SK-N-SH (cell line): ENCODE data around the gene CHGA. TPM values are rescaled to one million over a fixed set of nuclear protein-coding genes. Genes with fewer than 3 reads are reported as not detected.

ENCODE experiments used
- CTCF ChIA-PET: fragments of 300-600, 350-600 bp; formaldehyde crosslinking; extraction: SDS; loops from one replicate; lab custom pipeline; 2021; lab: Yijun Ruan, JAX
- POLR2A ChIA-PET: fragments of 350-600 bp; sonication (Branson Sonifier 250); formaldehyde crosslinking; extraction: SDS; loops from one replicate; lab custom pipeline; 2020; ENCODE audit warnings: antibody characterized with exemption, inconsistent platforms; lab: Yijun Ruan, JAX
- DNase-seq: peaks from one replicate; pipeline ENCODE4 v3.0.0; 2012
- H2AFZ ChIP-seq: fragments of 200-600 bp; sonication (generic); 2 replicates; pipeline ENCODE4 v1.8.1; 2016; ENCODE audit warnings: antibody characterized with exemption, mild to moderate bottlenecking, low read depth
- H3F3A ChIP-seq: fragments of 200-600 bp; sonication (generic); replicated peaks from 2 replicates; pipeline ENCODE3; 2016; ENCODE audit warnings: antibody characterized with exemption, mild to moderate bottlenecking; ENCODE audit not compliant: insufficient read depth
- H3K27ac ChIP-seq, 2 experiments: fragments of 200-500 bp in 1 of 2; fragments of 200-600 bp in 1 of 2; sonication (Bioruptor generic) in 1 of 2; sonication (generic), shearing (Covaris generic) in 1 of 2; 2 replicates each; pipeline versions ENCODE4 v1.5.1 to v1.6.1; 2014 to 2016; ENCODE audit warnings: low read depth in 2 of 2, inconsistent platforms in 1 of 2, low read length in 1 of 2, mild to moderate bottlenecking in 1 of 2, mixed read lengths in 1 of 2
- H3K27me3 ChIP-seq: fragments of 200-600 bp; sonication (generic), shearing (Covaris generic); 2 replicates; pipeline ENCODE4 v1.6.1; 2016; ENCODE audit warnings: mixed run types; ENCODE audit not compliant: insufficient read depth
- H3K36me3 ChIP-seq, 2 experiments: fragments of 200-500 bp in 1 of 2; fragments of 200-600 bp in 1 of 2; sonication (Bioruptor generic) in 1 of 2; sonication (generic) in 1 of 2; replicated peaks in 1 of 2; 2 replicates each; pipeline versions ENCODE3 to v1.5.1; 2014 to 2016; ENCODE audit warnings: low read length in 1 of 2, mild to moderate bottlenecking in 1 of 2; ENCODE audit not compliant: insufficient read depth in 2 of 2, control insufficient read depth in 1 of 2
- H3K4me1 ChIP-seq, 2 experiments: fragments of 200-500 bp in 1 of 2; fragments of 200-600 bp in 1 of 2; sonication (Bioruptor generic) in 1 of 2; sonication (generic), shearing (Covaris generic) in 1 of 2; 2 replicates each; pipeline versions ENCODE4 v1.5.1 to v1.6.1; 2014 to 2016; ENCODE audit warnings: low read depth in 1 of 2, low read length in 1 of 2, mixed run types in 1 of 2; ENCODE audit not compliant: insufficient read depth in 2 of 2, control insufficient read depth in 1 of 2
- H3K4me2 ChIP-seq: fragments of 200-600 bp; sonication (generic), shearing (Covaris generic); 2 replicates; pipeline ENCODE4 v1.6.1; 2017; ENCODE audit warnings: mixed run types
- H3K4me3 ChIP-seq, 2 experiments: fragments of 200-500 bp in 1 of 2; fragments of 200-600 bp in 1 of 2; sonication (Bioruptor generic) in 1 of 2; sonication (generic), shearing (Covaris generic) in 1 of 2; 2 replicates each; pipeline versions ENCODE4 v1.5.1 to v1.8.1; 2014 to 2016; ENCODE audit warnings: low read depth in 2 of 2, inconsistent platforms in 1 of 2, low read length in 1 of 2, mild to moderate bottlenecking in 1 of 2, mixed read lengths in 1 of 2, moderate library complexity in 1 of 2
- H3K79me2 ChIP-seq: fragments of 200-600 bp; sonication (generic); 2 replicates; pipeline ENCODE4 v1.8.1; 2017; ENCODE audit warnings: mild to moderate bottlenecking; ENCODE audit not compliant: insufficient read depth
- H3K9ac ChIP-seq: fragments of 200-600 bp; sonication (generic); 2 replicates; pipeline ENCODE4 v1.6.1; 2017; ENCODE audit warnings: mixed run types
- H3K9me2 ChIP-seq: fragments of 200-600 bp; sonication (generic); 2 replicates; pipeline ENCODE4 v1.6.1; 2017; ENCODE audit warnings: mixed run types
- H3K9me3 ChIP-seq: fragments of 200-600 bp; sonication (generic); 2 replicates; pipeline ENCODE4 v1.6.1; 2017; ENCODE audit warnings: mixed run types, mild to moderate bottlenecking, moderate library complexity
- H4K20me1 ChIP-seq: fragments of 200-600 bp; sonication (generic); 2 replicates; pipeline ENCODE4 v1.6.1; 2017; ENCODE audit warnings: mild to moderate bottlenecking, mixed run types; ENCODE audit not compliant: insufficient read depth
- EZH2phosphoT487 ChIP-seq: fragments of 200-600 bp; sonication (generic); IDR thresholded peaks from 2 replicates; pipeline ENCODE4 v1.6.1; 2017; ENCODE audit warnings: low read depth, mixed run types, mild to moderate bottlenecking, antibody characterized with exemption, moderate library complexity, borderline replicate concordance
- FOSL2 ChIP-seq: IDR thresholded peaks from 2 replicates; pipeline ENCODE4 v1.4.0; 2012; ENCODE audit warnings: low read depth, mild to moderate bottlenecking, moderate library complexity, borderline replicate concordance
- FOXJ3 ChIP-seq: sonication (generic); formaldehyde crosslinking; IDR thresholded peaks from 2 replicates; pipeline ENCODE4 v1.5.1; 2020; ENCODE audit warnings: mild to moderate bottlenecking, missing genetic modification reagents
- FOXM1 ChIP-seq: IDR thresholded peaks from 2 replicates; pipeline ENCODE4 v1.4.0; 2012; ENCODE audit warnings: low read depth, mild to moderate bottlenecking
- GABPA ChIP-seq: IDR thresholded peaks from 2 replicates; pipeline ENCODE4 v1.4.0; 2012; ENCODE audit warnings: low read depth, mild to moderate bottlenecking
- JUND ChIP-seq: IDR thresholded peaks from 2 replicates; pipeline ENCODE4 v1.4.0; 2012
- MEF2A ChIP-seq: IDR thresholded peaks from 2 replicates; pipeline ENCODE4 v1.4.0; 2012; ENCODE audit warnings: low read depth, borderline replicate concordance
- RAD21 ChIP-seq: IDR thresholded peaks from 2 replicates; pipeline ENCODE4 v1.6.1; 2012; ENCODE audit warnings: mild to moderate bottlenecking, low read length
- RCOR1 ChIP-seq: fragments of 150-350 bp; IDR thresholded peaks from 2 replicates; pipeline ENCODE4 v1.6.1; 2017; ENCODE audit warnings: antibody characterized with exemption, low read length
- RFX5 ChIP-seq: IDR thresholded peaks from 2 replicates; pipeline ENCODE4 v1.6.1; 2012; ENCODE audit warnings: mild to moderate bottlenecking, improper control_type of control experiment, low read length
- SIN3A ChIP-seq: IDR thresholded peaks from 2 replicates; pipeline ENCODE4 v1.6.1; 2012; ENCODE audit warnings: low read depth, mild to moderate bottlenecking, low read length, moderate library complexity, borderline replicate concordance
- SMC3 ChIP-seq: IDR thresholded peaks from 2 replicates; pipeline ENCODE4 v1.6.1; 2012; ENCODE audit warnings: low read depth, low read length, improper control_type of control experiment
- WGBS: methylation state at CpG from one replicate; pipeline ENCODE4 v1.1.6; 2017; ENCODE audit warnings: low lambda C conversion rate; 5-methylcytosine and 5-hydroxymethylcytosine counted together
- polyA plus RNA-seq, 3 experiments: library from polyadenylated mRNA; depleted of rRNA; stranded (reverse); fragments of >200 nt; gene quantifications; 2 replicates each; pipeline ENCODE4 v1.2.3, GENCODE V29; 2012
- TF ChIP-seq, protein P1 (sequence below): fragments of 200-600 bp; sonication (generic); IDR thresholded peaks from 2 replicates; pipeline ENCODE4 v1.6.1; 2017; ENCODE audit warnings: antibody characterized with exemption, mild to moderate bottlenecking, moderate library complexity
- TF ChIP-seq, protein P2 (sequence below): IDR thresholded peaks from 2 replicates; pipeline ENCODE4 v1.4.0; 2012; ENCODE audit warnings: low read depth, borderline replicate concordance
- TF ChIP-seq, protein P3 (sequence below): IDR thresholded peaks from 2 replicates; pipeline ENCODE4; 2012
- TF ChIP-seq, protein P4 (sequence below): fragments of 150-350 bp; IDR thresholded peaks from 2 replicates; pipeline ENCODE4 v1.6.1; 2016; ENCODE audit warnings: mild to moderate bottlenecking, low read depth, low read length
- TF ChIP-seq, protein P5 (sequence below): fragments of 150-350 bp; IDR thresholded peaks from 2 replicates; pipeline ENCODE4 v1.6.1; 2017; ENCODE audit warnings: antibody characterized with exemption, low read length, low read depth, borderline replicate concordance

Gene CHGA
- polyA plus RNA-seq, 1 of the 3 experiments (the other 2 are of a cell fraction): 5.6 TPM

DNA sequence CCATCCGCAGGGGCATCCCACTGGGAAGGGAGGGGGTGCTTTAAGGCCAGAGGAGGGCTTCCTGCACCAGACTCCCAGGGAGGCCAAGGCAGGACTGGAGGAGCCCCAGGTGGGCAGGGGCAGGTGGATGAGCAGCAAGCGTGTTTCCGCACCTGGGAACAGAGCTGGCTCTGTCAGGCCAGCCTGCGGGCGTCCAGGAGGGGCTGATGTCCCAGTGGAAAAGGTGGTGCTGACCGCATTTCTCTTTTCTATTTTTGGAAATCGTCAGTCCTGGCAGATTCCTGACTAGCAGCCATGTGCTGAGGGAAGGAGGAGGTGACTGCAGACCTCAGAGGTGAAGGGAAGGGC lies 27.2 kb downstream of the CHGA start:
- no peaks in the 10 kb centered on the region for H3K27me3 ChIP-seq
- TF ChIP-seq, protein P1, sequence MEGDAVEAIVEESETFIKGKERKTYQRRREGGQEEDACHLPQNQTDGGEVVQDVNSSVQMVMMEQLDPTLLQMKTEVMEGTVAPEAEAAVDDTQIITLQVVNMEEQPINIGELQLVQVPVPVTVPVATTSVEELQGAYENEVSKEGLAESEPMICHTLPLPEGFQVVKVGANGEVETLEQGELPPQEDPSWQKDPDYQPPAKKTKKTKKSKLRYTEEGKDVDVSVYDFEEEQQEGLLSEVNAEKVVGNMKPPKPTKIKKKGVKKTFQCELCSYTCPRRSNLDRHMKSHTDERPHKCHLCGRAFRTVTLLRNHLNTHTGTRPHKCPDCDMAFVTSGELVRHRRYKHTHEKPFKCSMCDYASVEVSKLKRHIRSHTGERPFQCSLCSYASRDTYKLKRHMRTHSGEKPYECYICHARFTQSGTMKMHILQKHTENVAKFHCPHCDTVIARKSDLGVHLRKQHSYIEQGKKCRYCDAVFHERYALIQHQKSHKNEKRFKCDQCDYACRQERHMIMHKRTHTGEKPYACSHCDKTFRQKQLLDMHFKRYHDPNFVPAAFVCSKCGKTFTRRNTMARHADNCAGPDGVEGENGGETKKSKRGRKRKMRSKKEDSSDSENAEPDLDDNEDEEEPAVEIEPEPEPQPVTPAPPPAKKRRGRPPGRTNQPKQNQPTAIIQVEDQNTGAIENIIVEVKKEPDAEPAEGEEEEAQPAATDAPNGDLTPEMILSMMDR: no peak
- no peak for TF ChIP-seq RAD21
- no peak for TF ChIP-seq JUND
- TF ChIP-seq, protein P2, sequence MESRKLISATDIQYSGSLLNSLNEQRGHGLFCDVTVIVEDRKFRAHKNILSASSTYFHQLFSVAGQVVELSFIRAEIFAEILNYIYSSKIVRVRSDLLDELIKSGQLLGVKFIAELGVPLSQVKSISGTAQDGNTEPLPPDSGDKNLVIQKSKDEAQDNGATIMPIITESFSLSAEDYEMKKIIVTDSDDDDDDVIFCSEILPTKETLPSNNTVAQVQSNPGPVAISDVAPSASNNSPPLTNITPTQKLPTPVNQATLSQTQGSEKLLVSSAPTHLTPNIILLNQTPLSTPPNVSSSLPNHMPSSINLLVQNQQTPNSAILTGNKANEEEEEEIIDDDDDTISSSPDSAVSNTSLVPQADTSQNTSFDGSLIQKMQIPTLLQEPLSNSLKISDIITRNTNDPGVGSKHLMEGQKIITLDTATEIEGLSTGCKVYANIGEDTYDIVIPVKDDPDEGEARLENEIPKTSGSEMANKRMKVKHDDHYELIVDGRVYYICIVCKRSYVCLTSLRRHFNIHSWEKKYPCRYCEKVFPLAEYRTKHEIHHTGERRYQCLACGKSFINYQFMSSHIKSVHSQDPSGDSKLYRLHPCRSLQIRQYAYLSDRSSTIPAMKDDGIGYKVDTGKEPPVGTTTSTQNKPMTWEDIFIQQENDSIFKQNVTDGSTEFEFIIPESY: no peak
- TF ChIP-seq FOXM1: no peak
- no peak for TF ChIP-seq FOXJ3
- TF ChIP-seq, protein P3, sequence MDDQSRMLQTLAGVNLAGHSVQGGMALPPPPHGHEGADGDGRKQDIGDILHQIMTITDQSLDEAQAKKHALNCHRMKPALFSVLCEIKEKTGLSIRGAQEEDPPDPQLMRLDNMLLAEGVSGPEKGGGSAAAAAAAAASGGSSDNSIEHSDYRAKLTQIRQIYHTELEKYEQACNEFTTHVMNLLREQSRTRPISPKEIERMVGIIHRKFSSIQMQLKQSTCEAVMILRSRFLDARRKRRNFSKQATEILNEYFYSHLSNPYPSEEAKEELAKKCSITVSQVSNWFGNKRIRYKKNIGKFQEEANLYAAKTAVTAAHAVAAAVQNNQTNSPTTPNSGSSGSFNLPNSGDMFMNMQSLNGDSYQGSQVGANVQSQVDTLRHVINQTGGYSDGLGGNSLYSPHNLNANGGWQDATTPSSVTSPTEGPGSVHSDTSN: no peak
- TF ChIP-seq SMC3: no peak
- no peak for TF ChIP-seq FOSL2
- no peak for TF ChIP-seq RCOR1
- TF ChIP-seq SIN3A: no peak
- TF ChIP-seq, protein P4, sequence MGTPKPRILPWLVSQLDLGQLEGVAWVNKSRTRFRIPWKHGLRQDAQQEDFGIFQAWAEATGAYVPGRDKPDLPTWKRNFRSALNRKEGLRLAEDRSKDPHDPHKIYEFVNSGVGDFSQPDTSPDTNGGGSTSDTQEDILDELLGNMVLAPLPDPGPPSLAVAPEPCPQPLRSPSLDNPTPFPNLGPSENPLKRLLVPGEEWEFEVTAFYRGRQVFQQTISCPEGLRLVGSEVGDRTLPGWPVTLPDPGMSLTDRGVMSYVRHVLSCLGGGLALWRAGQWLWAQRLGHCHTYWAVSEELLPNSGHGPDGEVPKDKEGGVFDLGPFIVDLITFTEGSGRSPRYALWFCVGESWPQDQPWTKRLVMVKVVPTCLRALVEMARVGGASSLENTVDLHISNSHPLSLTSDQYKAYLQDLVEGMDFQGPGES: no peak
- no peak for TF ChIP-seq MEF2A
- TF ChIP-seq GABPA: no peak
- TF ChIP-seq EZH2phosphoT487: no peak
- TF ChIP-seq, protein P5, sequence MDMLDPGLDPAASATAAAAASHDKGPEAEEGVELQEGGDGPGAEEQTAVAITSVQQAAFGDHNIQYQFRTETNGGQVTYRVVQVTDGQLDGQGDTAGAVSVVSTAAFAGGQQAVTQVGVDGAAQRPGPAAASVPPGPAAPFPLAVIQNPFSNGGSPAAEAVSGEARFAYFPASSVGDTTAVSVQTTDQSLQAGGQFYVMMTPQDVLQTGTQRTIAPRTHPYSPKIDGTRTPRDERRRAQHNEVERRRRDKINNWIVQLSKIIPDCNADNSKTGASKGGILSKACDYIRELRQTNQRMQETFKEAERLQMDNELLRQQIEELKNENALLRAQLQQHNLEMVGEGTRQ: no peak
- no peak for TF ChIP-seq RFX5
- TF ChIP-seq, all 33 proteins: peak for 0
- POLR2A ChIA-PET: no interaction called here
- H4K20me1 ChIP-seq: no peaks in the 10 kb centered on the region
- no peak overlapping the region for H3K4me2 ChIP-seq
- no peaks in the 10 kb centered on the region for H3K79me2 ChIP-seq
- H3K9ac ChIP-seq: no peak overlapping the region
- H3K4me3 ChIP-seq: no peak overlapping the region
- no peaks in the 10 kb centered on the region for H3F3A ChIP-seq
- CTCF ChIA-PET: interaction anchor here (3.3 to 3.9 kb wide), 2 partner anchors 65 to 187 kb away, joined by 20 to 50 read pairs; no protein-coding TSS in a partner anchor
- no peaks in the 10 kb centered on the region for H3K9me3 ChIP-seq
- no peak overlapping the region for H3K27ac ChIP-seq
- no peak for DNase-seq
- WGBS: 80% methylated on average over 6 of the region's 7 CpGs
- H3K36me3 ChIP-seq: peaks cover 0 to 15% of the 10 kb centered on the region in 2 experiments
- peaks cover 0 to 58% of the 10 kb centered on the region in 2 experiments; a peak in 1 of 4 replicates for H3K4me1 ChIP-seq
- H2AFZ ChIP-seq: no peak overlapping the region
- no peaks in the 10 kb centered on the region for H3K9me2 ChIP-seq
